AG04450 (cell line): ENCODE data around the gene ECEL1. TPM values are rescaled to one million over a fixed set of nuclear protein-coding genes. Genes with fewer than 3 reads are reported as not detected.

ENCODE experiments used
- CTCF ChIA-PET: fragments of 300-600, 350-600 bp; formaldehyde crosslinking; extraction: SDS; loops from one replicate; lab custom pipeline; 2022; ENCODE audit warnings: antibody characterized with exemption, inconsistent platforms; lab: Charles Lee
- POLR2A ChIA-PET: fragments of 350-600 bp; formaldehyde crosslinking; extraction: SDS; loops from one replicate; lab custom pipeline; 2021; ENCODE audit warnings: antibody characterized with exemption, inconsistent platforms; lab: Yijun Ruan, JAX
- DNase-seq: peaks from one replicate; pipeline ENCODE4 v3.0.0-alpha.2; 2011; ENCODE audit warnings: low read depth, low spot score
- H3K27ac ChIP-seq: one replicate; pipeline ENCODE4 v1.5.1; 2012; ENCODE audit warnings: low read depth, low read length, control low read depth
- H3K27me3 ChIP-seq: one replicate; pipeline ENCODE4 v1.6.0; 2012; ENCODE audit warnings: low read length; ENCODE audit not compliant: control insufficient read depth, insufficient read depth
- H3K4me3 ChIP-seq: 2 replicates; pipeline ENCODE4 v1.5.1; 2011; ENCODE audit warnings: mild to moderate bottlenecking, low read depth, low read length, control low read depth
- H3K9me3 ChIP-seq: 2 replicates; pipeline ENCODE4 v1.5.1; 2012; ENCODE audit warnings: low read length; ENCODE audit not compliant: control insufficient read depth, insufficient read depth
- polyA plus RNA-seq: library from polyadenylated mRNA; depleted of rRNA; stranded (reverse); fragments of >200 nt; gene quantifications from 2 replicates; pipeline ENCODE4 v1.2.3, GENCODE V29; 2011
- TF ChIP-seq, protein P1 (sequence below): IDR thresholded peaks from 2 replicates; pipeline ENCODE4 v1.5.1; 2011; ENCODE audit warnings: low read depth, low read length, control low read depth, inconsistent platforms

The ECEL1 gene
- polyA plus RNA-seq, 1 experiment = not detected

DNA sequence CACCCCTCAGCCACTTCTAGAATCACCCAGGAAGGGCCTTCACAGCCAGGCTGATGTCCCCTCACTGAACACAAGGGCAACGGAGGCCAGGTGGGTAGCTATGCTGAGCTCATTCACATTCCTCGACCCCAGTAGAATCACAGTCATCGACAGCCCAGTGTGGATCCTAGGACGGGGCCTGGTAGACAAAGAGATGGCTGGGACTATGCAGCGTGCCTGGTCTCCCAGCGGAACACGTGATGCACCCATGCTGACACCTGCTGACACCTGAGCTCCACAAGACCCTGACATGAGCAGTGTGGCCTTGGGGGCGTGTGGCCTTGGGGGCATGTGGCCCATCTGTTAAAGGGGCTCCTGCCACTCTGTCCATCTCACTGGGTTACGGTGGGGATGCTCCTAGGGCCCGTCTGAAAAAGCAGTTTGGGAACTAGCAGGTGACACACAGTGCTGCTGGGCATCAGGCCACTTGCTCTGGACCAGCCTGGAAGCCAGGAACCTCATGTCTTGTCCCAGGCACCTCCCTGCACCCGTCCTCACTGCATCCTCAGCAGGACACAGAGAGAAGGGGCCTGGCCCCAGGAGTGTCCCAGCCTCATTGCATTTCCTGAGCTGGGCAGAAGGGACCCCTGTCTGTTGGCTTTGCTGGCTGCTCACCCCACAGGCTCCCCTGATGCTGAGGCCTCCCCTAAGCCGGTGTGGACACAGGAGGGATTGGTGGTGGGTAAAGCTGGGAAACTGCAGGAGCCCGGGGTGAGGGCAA is 9.7 kb downstream of the ECEL1 start:
- peaks cover 43% of the 10 kb centered on the region for H3K27me3 ChIP-seq
- H3K4me3 ChIP-seq = no peak overlapping the region
- H3K27ac ChIP-seq = no peak overlapping the region
- H3K9me3 ChIP-seq = no peaks in the 10 kb centered on the region; the same call in 1 of the 2 replicates
- DNase-seq = no peak
- TF ChIP-seq, protein P1, sequence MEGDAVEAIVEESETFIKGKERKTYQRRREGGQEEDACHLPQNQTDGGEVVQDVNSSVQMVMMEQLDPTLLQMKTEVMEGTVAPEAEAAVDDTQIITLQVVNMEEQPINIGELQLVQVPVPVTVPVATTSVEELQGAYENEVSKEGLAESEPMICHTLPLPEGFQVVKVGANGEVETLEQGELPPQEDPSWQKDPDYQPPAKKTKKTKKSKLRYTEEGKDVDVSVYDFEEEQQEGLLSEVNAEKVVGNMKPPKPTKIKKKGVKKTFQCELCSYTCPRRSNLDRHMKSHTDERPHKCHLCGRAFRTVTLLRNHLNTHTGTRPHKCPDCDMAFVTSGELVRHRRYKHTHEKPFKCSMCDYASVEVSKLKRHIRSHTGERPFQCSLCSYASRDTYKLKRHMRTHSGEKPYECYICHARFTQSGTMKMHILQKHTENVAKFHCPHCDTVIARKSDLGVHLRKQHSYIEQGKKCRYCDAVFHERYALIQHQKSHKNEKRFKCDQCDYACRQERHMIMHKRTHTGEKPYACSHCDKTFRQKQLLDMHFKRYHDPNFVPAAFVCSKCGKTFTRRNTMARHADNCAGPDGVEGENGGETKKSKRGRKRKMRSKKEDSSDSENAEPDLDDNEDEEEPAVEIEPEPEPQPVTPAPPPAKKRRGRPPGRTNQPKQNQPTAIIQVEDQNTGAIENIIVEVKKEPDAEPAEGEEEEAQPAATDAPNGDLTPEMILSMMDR = no peak
- CTCF ChIA-PET = no interaction called here
- POLR2A ChIA-PET = interaction anchor here (0.6 kb wide), 1 partner anchor 15 kb away, joined by 3 read pairs; no protein-coding TSS in a partner anchor

DNA sequence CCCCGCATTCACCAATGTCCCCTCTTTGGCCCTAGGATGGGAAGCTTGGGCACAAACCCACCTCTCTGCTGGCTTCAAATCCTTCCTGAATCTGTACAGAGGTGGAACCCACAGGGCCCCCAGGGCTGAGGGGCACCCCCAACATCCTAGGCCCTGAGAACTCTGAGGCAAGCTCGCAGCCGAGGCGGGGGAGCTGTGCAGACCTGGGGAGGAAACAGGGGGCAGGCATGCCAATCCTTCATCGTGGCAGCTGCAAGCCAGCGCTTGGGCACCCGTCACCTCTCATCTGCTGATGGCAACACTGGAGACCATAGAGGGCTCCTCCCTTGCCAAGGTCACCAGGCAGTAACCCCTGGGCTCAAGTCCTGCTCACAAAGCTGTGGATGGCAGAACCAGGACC is 10.8 kb downstream of the ECEL1 start:
- Histone ChIP-seq H3K27ac (no peak overlapping the region), H3K9me3 (no peaks in the 10 kb centered on the region; the same call in 1 of the 2 replicates), H3K4me3 (no peak overlapping the region), H3K27me3 (peaks cover 39% of the 10 kb centered on the region)
- POLR2A ChIA-PET = no interaction called here
- CTCF ChIA-PET = no interaction called here
- no peak for DNase-seq
- TF ChIP-seq, protein P1 = no peak

DNA sequence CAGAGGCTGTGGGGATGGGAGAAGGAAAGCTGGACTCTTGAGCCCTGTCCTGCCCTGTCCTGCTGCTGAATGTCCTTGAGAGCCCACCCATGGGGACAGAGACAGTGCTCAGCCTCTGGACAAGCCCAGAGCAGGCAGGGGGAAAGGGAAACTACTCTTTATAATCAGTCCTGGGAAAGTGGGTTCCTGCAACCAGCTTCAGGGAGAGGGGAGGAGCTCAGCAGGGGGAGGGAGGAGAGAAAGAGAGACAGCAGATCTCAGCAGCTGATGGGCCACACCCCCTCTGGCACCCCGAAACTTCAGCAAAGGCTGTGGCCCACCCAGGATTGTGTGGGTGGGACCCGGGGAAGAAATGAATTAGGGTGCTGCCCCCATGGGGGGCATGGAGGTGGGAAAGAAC is 11.6 kb downstream of the ECEL1 start:
- DNase-seq = no peak
- ChIA-PET POLR2A (no interaction called here), CTCF (no interaction called here)
- Histone ChIP-seq H3K27me3 (peaks cover 41% of the 10 kb centered on the region), H3K9me3 (no peaks in the 10 kb centered on the region; the same call in 1 of the 2 replicates), H3K27ac (no peak overlapping the region), H3K4me3 (no peak overlapping the region)
- TF ChIP-seq, protein P1 = no peak

DNA sequence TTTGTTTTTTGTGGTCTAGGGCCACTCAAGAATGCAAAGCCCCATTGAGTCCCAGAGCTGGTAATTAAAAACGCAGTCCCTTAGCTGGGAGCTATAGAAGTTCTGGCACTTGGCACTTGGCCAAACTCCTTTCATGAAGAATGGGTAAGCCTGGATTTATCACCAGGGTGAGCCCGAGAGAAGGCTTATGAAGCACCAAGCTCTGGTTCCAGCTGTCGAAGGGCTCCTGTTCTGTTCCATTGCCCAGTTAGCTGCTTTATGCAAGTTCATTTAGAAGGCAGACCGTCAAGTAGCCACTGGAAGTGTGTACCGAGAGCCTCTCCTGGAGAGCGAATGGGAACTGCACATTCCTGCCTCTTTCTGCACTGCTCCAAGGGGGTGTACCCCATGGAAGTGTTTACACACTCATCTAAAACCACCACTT is 14.2 kb downstream of the ECEL1 start:
- DNase-seq = no peak
- POLR2A ChIA-PET = no interaction called here

DNA sequence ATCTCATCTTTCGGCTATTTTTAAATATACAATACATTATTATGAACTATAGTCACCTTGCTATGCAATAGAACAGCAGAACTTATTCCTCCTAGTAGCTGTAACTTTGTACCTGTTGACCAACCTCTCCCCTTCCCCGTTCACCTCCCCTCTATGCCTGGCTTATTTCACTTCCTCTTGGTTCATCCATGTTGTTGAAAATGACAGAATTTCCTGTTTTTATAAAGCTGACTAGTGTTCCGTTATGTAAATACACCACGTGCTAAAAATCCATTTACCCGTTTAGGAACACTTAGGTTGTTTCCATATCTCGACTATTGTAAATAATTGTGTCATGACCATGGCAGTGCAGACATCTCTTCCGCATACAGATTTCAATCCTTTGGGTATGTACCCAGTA is 21.4 kb downstream of the ECEL1 start:
- H3K9me3 ChIP-seq = no peaks in the 10 kb centered on the region
- ChIA-PET POLR2A (no interaction called here), CTCF (no interaction called here)
- no peak overlapping the region for H3K27ac ChIP-seq
- H3K4me3 ChIP-seq = no peak overlapping the region
- TF ChIP-seq, protein P1 = no peak
- DNase-seq = no peak
- peaks cover 27% of the 10 kb centered on the region for H3K27me3 ChIP-seq

More for the DNA sequence above, 14.2 kb downstream of the ECEL1 start:
- TF ChIP-seq, protein P1 = no peak
- Histone ChIP-seq H3K4me3 (no peak overlapping the region), H3K27ac (no peak overlapping the region), H3K9me3 (no peaks in the 10 kb centered on the region; the same call in 1 of the 2 replicates), H3K27me3 (peaks cover 39% of the 10 kb centered on the region)
- CTCF ChIA-PET = no interaction called here
